A549 (cell line): ENCODE data around the gene GON7.

Experiments used
- CHD2 ChIP-seq: fragments of 150-350 bp; IDR thresholded peaks from 2 replicates; pipeline ENCODE4 v1.6.1; 2014; ENCODE audit warnings: low read length; ENCODE audit not compliant: partially characterized antibody
- NR3C1 ChIP-seq: fragments of >200 bp; sonication (Bioruptor Twin); formaldehyde crosslinking; IDR thresholded peaks from 3 replicates; pipeline ENCODE4 v1.6.1; 2017
- POLR2A ChIP-seq: IDR thresholded peaks from 2 replicates; pipeline ENCODE4 v1.6.1; 2012; ENCODE audit warnings: mild to moderate bottlenecking, low read length

- TF ChIP-seq NR3C1 (no peak), POLR2A (no peak), CHD2 (no peak)
Observed at GRCh38 chr14:93171376-93171775, 35.5 kb downstream of the GON7 start.
